GM12864 (cell line): ENCODE measurements around the gene TARS1.

Experiments
- DNase-seq: peaks from one replicate; pipeline ENCODE4 v3.0.0-alpha.2; 2011; ENCODE audit warnings: low read depth
- H3K4me3 ChIP-seq: 2 replicates; pipeline ENCODE4 v1.5.1; 2011; ENCODE audit warnings: mild to moderate bottlenecking, low read depth, low read length, control low read depth
- CTCF ChIP-seq: IDR thresholded peaks from 2 replicates; pipeline ENCODE4 v1.5.1; 2011; ENCODE audit warnings: low read depth, mild to moderate bottlenecking, moderate library complexity, low read length, control low read depth, inconsistent platforms; ENCODE audit errors: missing control alignments

The TARS1 gene

GRCh38 chr5:33482335-33482734 lies 41.6 kb downstream of the TARS1 start:
- no peak for DNase-seq

GRCh38 chr5:33487236-33487635 lies 46.5 kb downstream of the TARS1 start:
- no peak overlapping the region for H3K4me3 ChIP-seq
- DNase-seq = no peak
- TF ChIP-seq CTCF = no peak

More at GRCh38 chr5:33482335-33482734, 41.6 kb downstream of the TARS1 start:
- TF ChIP-seq CTCF = no peak
- H3K4me3 ChIP-seq = no peak overlapping the region

GRCh38 chr5:33488558-33489355 lies 48.0 kb downstream of the TARS1 start:
- TF ChIP-seq CTCF = no peak
- no peak for DNase-seq
- no peak overlapping the region for H3K4me3 ChIP-seq

GRCh38 chr5:33489481-33490067 lies 48.8 kb downstream of the TARS1 start:
- DNase-seq = no peak
- TF ChIP-seq CTCF = no peak
- H3K4me3 ChIP-seq = no peak overlapping the region

- H3K4me3 ChIP-seq = no peak overlapping the region
- DNase-seq = no peak
- no peak for TF ChIP-seq CTCF
Observed at GRCh38 chr5:33490071-33490665, 49.4 kb downstream of the TARS1 start.

GRCh38 chr5:33491941-33492340 lies 51.2 kb downstream of the TARS1 start:
- DNase-seq = no peak
- H3K4me3 ChIP-seq = no peak overlapping the region
- no peak for TF ChIP-seq CTCF

GRCh38 chr5:33494466-33494865 lies 53.7 kb downstream of the TARS1 start:
- DNase-seq = no peak
- no peak overlapping the region for H3K4me3 ChIP-seq
- TF ChIP-seq CTCF = no peak
